Activated CD4-positive, alpha-beta memory T cell treated with anti-CD3 and anti-CD28 coated beads, Interleukin-2, amount 10 ng/mL, durations not matched to agents 7 days and 5 days (primary cell): Measurements from ENCODE around the gene MINK1. TPM values are rescaled to one million over a fixed set of nuclear protein-coding genes. Genes with fewer than 3 reads are reported as not detected.
A peak's percentile ranks its signal among the peaks of the same experiment; 100 is the strongest.
"Not testable (repeated sequence)": the region's sequence is repeated elsewhere in the genome, so short reads cannot be mapped to it uniquely, and the experiment has no call there.

Source experiments
- CTCF ChIA-PET: fragments of 350-600 bp; sonication (Branson Sonifier 250); formaldehyde crosslinking; loops from one replicate; lab custom pipeline; 2021; ENCODE audit warnings: antibody characterized with exemption, inconsistent platforms; lab: Charles Lee
- POLR2A ChIA-PET: fragments of 350-600 bp; sonication (Branson Sonifier 250); formaldehyde crosslinking; loops from one replicate; lab custom pipeline; 2021; ENCODE audit warnings: antibody characterized with exemption; lab: Charles Lee
- DNase-seq: peaks from one replicate; pipeline ENCODE4 v3.0.0-alpha.2; 2020
- H3K27ac Mint-ChIP-seq: one replicate; pipeline ENCODE4 v1.8.0; 2021; ENCODE audit warnings: mild to moderate bottlenecking, mixed read lengths
- H3K27me3 Mint-ChIP-seq: one replicate; pipeline ENCODE4 v1.8.0; 2021; ENCODE audit warnings: mixed read lengths
- H3K36me3 Mint-ChIP-seq: one replicate; pipeline ENCODE4 v1.8.0; 2021; ENCODE audit warnings: low read depth, mixed read lengths
- H3K4me1 Mint-ChIP-seq: one replicate; pipeline ENCODE4 v1.8.0; 2021; ENCODE audit warnings: mixed read lengths
- H3K4me3 Mint-ChIP-seq: one replicate; pipeline ENCODE4 v1.8.0; 2021; ENCODE audit warnings: mild to moderate bottlenecking, mixed read lengths
- H3K9me3 Mint-ChIP-seq: one replicate; pipeline ENCODE4 v1.8.0; 2021; ENCODE audit warnings: mixed read lengths
- total RNA-seq, 2 experiments: library from RNA; stranded (reverse); gene quantifications; one replicate each; pipeline ENCODE4 v1.2.3, GENCODE V29; 2021

The MINK1 gene
- total RNA-seq, 2 experiments from 2014 or later: 107 to 109 TPM

GRCh38 chr17:4816826-4817225 lies 16.3 kb upstream of the MINK1 start:
- no peak overlapping the region for H3K27ac Mint-ChIP-seq
- no peak overlapping the region for H3K4me3 Mint-ChIP-seq
- H3K9me3 Mint-ChIP-seq: no peaks in the 10 kb centered on the region
- no peak for DNase-seq
- H3K36me3 Mint-ChIP-seq: no peaks in the 10 kb centered on the region
- POLR2A ChIA-PET: no interaction called here
- no peaks in the 10 kb centered on the region for H3K4me1 Mint-ChIP-seq
- CTCF ChIA-PET: no interaction called here
- no peaks in the 10 kb centered on the region for H3K27me3 Mint-ChIP-seq

DNA sequence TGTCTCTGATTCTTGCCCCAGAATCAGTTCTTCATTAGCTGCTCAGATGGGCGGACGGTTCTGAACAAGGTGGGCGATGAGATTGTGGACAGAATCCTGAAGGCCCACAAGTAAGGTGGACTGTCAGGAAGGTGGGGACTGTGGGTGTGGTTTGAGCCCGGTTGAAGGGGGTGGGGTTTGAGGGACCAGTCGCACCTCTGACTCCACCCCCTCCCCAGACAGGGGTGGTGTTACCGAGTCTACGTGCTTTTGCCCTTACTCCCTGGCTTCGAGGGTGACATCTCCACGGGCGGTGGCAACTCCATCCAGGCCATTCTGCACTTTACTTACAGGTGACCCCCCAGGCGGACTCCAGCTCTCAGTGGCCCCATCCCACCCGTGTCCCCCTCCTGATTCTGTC lies 14.9 kb upstream of the MINK1 start:
- H3K27ac Mint-ChIP-seq: no peak overlapping the region

DNA sequence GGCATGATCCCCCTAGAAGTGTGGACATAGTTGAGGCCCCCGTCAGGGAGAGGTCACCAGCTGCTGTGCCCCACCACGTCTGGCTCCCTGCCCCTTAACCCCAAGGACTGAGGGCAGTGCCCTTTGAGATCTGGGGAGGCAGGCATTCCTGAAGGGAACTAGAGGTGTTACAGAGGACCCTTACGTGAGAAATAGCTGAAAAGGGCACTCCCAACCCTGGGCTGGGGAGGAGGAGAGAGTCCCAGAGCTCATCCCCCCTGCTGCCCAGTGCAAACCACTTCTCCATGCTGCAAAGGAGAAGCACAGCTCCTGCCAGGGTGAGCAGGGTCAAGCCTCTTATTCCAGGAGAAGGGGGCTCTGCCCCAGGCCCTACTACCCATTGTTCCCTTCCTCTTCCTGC lies 10.3 kb upstream of the MINK1 start:
- POLR2A ChIA-PET: interaction anchor here (1.0 kb wide), 1 partner anchor 33 kb away, joined by 3 read pairs; no protein-coding TSS in a partner anchor
- Mint-ChIP-seq H3K4me1 (no peaks in the 10 kb centered on the region), H3K27me3 (no peaks in the 10 kb centered on the region), H3K9me3 (no peaks in the 10 kb centered on the region), H3K36me3 (no peaks in the 10 kb centered on the region), H3K27ac (no peak overlapping the region), H3K4me3 (no peak overlapping the region)
- CTCF ChIA-PET: no interaction called here
- DNase-seq: no peak

More for the DNA sequence above, 14.9 kb upstream of the MINK1 start:
- no peak for DNase-seq
- H3K27me3 Mint-ChIP-seq: no peaks in the 10 kb centered on the region
- no peaks in the 10 kb centered on the region for H3K36me3 Mint-ChIP-seq
- H3K4me1 Mint-ChIP-seq: no peaks in the 10 kb centered on the region
- H3K4me3 Mint-ChIP-seq: no peak overlapping the region
- no peaks in the 10 kb centered on the region for H3K9me3 Mint-ChIP-seq
- CTCF ChIA-PET: no interaction called here
- POLR2A ChIA-PET: no interaction called here

DNA sequence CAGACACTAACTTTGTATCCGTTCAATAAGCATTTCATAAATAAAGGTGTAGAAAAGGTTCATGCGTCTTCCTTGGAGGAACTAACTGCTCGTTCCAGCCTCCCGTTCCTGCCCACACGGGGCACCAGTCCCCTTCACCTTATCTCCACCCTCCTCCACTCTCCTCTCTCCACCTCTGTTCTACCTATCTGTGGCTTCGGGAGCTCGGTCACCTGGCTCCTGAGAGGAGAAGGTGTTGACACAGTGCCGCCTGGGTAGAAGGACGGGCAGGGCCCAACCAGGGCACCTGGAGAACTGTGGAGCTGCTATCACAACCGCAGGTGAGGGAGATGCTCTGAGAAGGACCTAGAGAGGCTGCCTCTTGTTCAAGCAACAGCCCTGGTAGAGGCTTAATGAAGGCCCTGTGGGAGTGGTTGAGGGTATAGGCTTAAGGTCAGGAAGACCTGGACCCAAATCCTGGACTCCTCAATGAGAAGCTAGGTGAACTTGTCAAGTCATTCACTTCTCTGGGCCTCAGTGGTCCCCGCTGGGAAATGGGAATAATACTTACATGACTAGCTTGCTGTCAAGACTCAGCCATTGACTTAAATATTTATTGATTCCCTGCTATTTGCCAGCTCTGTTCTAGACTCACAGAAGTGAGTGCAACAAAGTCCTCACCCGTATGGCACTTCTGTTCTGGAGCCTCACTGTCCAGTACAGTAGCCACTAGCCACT lies 9.6 kb upstream of the MINK1 start:
- Mint-ChIP-seq H3K4me1 (no peaks in the 10 kb centered on the region), H3K27ac (no peak overlapping the region), H3K36me3 (no peaks in the 10 kb centered on the region), H3K9me3 (no peaks in the 10 kb centered on the region), H3K4me3 (no peak overlapping the region), H3K27me3 (no peaks in the 10 kb centered on the region)
- POLR2A ChIA-PET: interaction anchor here (1.0 kb wide), 1 partner anchor 34 kb away, joined by 3 read pairs; no protein-coding TSS in a partner anchor
- CTCF ChIA-PET: no interaction called here
- DNase-seq: no peak

- CTCF ChIA-PET: interaction anchor here (0.6 kb wide), 1 partner anchor 28 kb away, joined by 3 read pairs; no protein-coding TSS in a partner anchor
- no peak overlapping the region for H3K4me3 Mint-ChIP-seq
- H3K9me3 Mint-ChIP-seq: no peaks in the 10 kb centered on the region
- no peaks in the 10 kb centered on the region for H3K36me3 Mint-ChIP-seq
- H3K4me1 Mint-ChIP-seq: peaks cover 1% of the 10 kb centered on the region
- DNase-seq: no peak
- H3K27me3 Mint-ChIP-seq: peaks cover 3% of the 10 kb centered on the region
- POLR2A ChIA-PET: no interaction called here
- H3K27ac Mint-ChIP-seq: no peak overlapping the region
Observed at GRCh38 chr17:4827399-4827798, 5.7 kb upstream of the MINK1 start.

DNA sequence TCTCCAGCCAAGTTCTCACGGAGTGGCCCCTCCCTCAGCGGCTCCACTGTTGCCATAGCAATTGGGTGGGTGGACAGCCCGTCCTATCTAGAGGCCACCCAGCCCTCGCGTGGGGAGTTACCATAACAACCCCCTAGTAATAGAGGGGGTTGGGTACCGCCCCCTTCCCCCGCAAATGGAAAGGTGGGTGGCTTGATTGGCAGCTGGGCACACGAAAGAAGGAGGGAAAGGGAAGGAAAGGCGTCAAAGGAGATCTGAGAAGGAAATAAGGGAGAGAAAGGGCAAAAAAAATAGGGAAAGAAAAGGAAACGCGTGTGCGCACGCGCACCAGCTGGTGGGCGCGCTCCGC lies 337 bp upstream of the MINK1 start:
- CTCF ChIA-PET, H3K27me3 Mint-ChIP-seq, H3K9me3 Mint-ChIP-seq, DNase-seq: not testable (repeated sequence)
- POLR2A ChIA-PET: interaction anchor here (1.0 to 1.4 kb wide), 2 partner anchors 25 to 29 kb away, joined by 3 to 4 read pairs; no protein-coding TSS in a partner anchor
- peak overlapping the region; percentile 81 for H3K4me3 Mint-ChIP-seq
- H3K4me1 Mint-ChIP-seq: peaks cover 34% of the 10 kb centered on the region
- peaks cover 14% of the 10 kb centered on the region for H3K36me3 Mint-ChIP-seq
- H3K27ac Mint-ChIP-seq: peak overlapping the region; percentile 77

DNA sequence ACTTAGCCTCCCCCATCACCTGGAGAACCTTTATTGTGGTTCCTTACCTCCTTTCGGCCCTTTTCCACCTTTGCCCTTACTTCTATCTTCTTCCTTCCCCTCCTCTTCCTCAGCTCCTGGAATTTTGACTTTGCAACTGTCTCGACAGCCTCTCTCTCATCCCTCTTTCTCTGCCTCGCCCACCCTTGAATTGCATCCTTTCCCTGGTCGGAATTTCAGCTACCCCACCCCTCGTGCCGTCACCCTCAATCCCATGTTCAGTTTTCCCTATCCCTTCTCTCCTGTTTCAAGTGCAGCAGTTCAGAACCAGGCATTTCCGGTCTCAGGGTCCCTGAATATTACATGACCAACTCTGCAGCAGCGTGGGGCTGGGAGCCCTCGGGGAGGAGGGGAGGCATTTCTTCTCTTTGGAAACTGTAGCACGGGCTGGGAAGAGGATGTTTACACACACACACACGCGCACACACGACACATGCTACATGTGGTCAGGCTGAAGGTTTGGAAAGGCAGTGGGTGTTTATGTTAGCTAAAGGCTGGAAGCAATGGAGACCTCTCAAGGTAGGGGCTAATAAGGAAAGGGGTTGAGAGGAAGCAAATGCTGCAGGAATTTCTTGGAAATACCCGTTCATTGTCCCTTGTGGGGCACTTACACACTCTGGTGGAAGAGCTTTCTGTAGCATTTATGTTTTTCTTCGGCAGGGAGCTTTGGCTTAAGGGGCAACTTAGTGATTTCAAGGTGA lies 971 bp downstream of the MINK1 start:
- ChIA-PET POLR2A (interaction anchor here (1.1 to 2.1 kb wide), 5 partner anchors 27 to 125 kb away, joined by 3 to 5 read pairs (median 4); partner anchors contain the start of genes ARRB2 and PSMB6), CTCF (interaction anchor here (1.0 to 2.0 kb wide), 2 partner anchors 44 to 123 kb away, joined by 3 to 6 read pairs; partner anchors contain the start of gene ARRB2)
- peak; percentile 22 for DNase-seq
- Mint-ChIP-seq H3K9me3 (no peaks in the 10 kb centered on the region), H3K36me3 (peaks cover 17% of the 10 kb centered on the region), H3K4me1 (peaks cover 43% of the 10 kb centered on the region), H3K4me3 (peak overlapping the region; percentile 92), H3K27ac (peak overlapping the region; percentile 84), H3K27me3 (no peaks in the 10 kb centered on the region)

- Mint-ChIP-seq H3K9me3 (no peaks in the 10 kb centered on the region), H3K36me3 (peaks cover 17% of the 10 kb centered on the region), H3K27ac (peak overlapping the region; percentile 84), H3K4me1 (peaks cover 48% of the 10 kb centered on the region), H3K4me3 (peak overlapping the region; percentile 92), H3K27me3 (no peaks in the 10 kb centered on the region)
- POLR2A ChIA-PET: interaction anchor here (1.1 to 2.1 kb wide), 4 partner anchors 39 to 126 kb away, joined by 3 to 5 read pairs (median 4); partner anchors contain the start of genes ARRB2 and PSMB6
- DNase-seq: no peak
- CTCF ChIA-PET: interaction anchor here (1.0 to 2.0 kb wide), 2 partner anchors 45 to 124 kb away, joined by 3 to 6 read pairs; partner anchors contain the start of gene ARRB2
Observed at GRCh38 chr17:4834681-4835020, 1.5 kb downstream of the MINK1 start.

- ChIA-PET POLR2A (no interaction called here), CTCF (interaction anchor here (1.6 kb wide), 1 partner anchor 126 kb away, joined by 6 read pairs; the partner anchor contains the start of gene ARRB2)
- Mint-ChIP-seq H3K9me3 (no peaks in the 10 kb centered on the region), H3K27me3 (no peaks in the 10 kb centered on the region), H3K27ac (no peak overlapping the region), H3K36me3 (peaks cover 17% of the 10 kb centered on the region), H3K4me1 (peaks cover 63% of the 10 kb centered on the region), H3K4me3 (no peak overlapping the region)
- DNase-seq: no peak
Observed at GRCh38 chr17:4836221-4836620, 3.1 kb downstream of the MINK1 start.

GRCh38 chr17:4837471-4838308 lies 4.5 kb downstream of the MINK1 start:
- Mint-ChIP-seq H3K4me1 (peaks cover 65% of the 10 kb centered on the region), H3K9me3 (no peaks in the 10 kb centered on the region), H3K36me3 (peaks cover 17% of the 10 kb centered on the region), H3K27ac (no peak overlapping the region), H3K27me3 (no peaks in the 10 kb centered on the region), H3K4me3 (no peak overlapping the region)
- no peak for DNase-seq
- ChIA-PET CTCF (interaction anchor here (0.6 to 1.6 kb wide), 4 partner anchors 47 to 128 kb away, joined by 3 to 6 read pairs (median 4); partner anchors contain the start of gene ARRB2), POLR2A (interaction anchor here (1.0 to 1.4 kb wide), 4 partner anchors 24 to 129 kb away, joined by 3 read pairs; partner anchors contain the start of gene PLD2)

DNA sequence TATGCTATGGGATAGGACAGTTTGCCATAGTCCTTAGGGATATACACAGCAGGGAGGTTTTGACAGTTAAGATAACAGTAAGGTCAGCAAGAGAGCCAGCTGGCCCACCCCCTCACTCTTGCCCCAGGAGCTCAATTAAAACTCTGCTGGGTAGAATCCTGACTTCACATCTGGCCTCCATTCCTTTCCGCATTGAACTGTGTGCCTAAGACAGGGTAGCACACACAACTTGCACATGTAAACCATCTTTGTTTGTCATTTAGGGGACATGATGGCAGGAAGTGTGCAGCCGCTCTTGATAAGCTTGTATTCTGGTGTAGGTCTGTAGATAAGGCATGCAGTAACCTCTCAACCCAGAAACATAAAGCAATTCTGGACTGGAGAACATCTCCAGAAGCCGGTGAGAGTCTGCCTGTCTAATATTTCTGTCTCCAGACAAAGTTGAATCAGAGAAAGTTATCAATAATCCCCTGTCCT lies 5.2 kb downstream of the MINK1 start:
- no peak overlapping the region for H3K4me3 Mint-ChIP-seq
- no peaks in the 10 kb centered on the region for H3K9me3 Mint-ChIP-seq
- ChIA-PET CTCF (interaction anchor here (1.0 kb wide), 1 partner anchor 48 kb away, joined by 4 read pairs; no protein-coding TSS in a partner anchor), POLR2A (interaction anchor here (1.0 to 1.3 kb wide), 3 partner anchors 20 to 130 kb away, joined by 3 to 4 read pairs (median 3); no protein-coding TSS in a partner anchor)
- no peak overlapping the region for H3K27ac Mint-ChIP-seq
- H3K27me3 Mint-ChIP-seq: no peaks in the 10 kb centered on the region
- no peak for DNase-seq
- H3K4me1 Mint-ChIP-seq: peaks cover 66% of the 10 kb centered on the region
- H3K36me3 Mint-ChIP-seq: peaks cover 17% of the 10 kb centered on the region

GRCh38 chr17:4839221-4839620 lies 6.1 kb downstream of the MINK1 start:
- H3K4me1 Mint-ChIP-seq: peaks cover 61% of the 10 kb centered on the region
- POLR2A ChIA-PET: interaction anchor here (1.2 kb wide), 1 partner anchor 19 kb away, joined by 4 read pairs; no protein-coding TSS in a partner anchor
- H3K27me3 Mint-ChIP-seq: no peaks in the 10 kb centered on the region
- no peak for DNase-seq
- CTCF ChIA-PET: no interaction called here
- H3K4me3 Mint-ChIP-seq: no peak overlapping the region
- no peaks in the 10 kb centered on the region for H3K9me3 Mint-ChIP-seq
- no peak overlapping the region for H3K27ac Mint-ChIP-seq
- H3K36me3 Mint-ChIP-seq: peaks cover 15% of the 10 kb centered on the region
